Measurements from ENCODE around the gene TRIM5.
"Not testable (repeated sequence)": the region's sequence is repeated elsewhere in the genome, so short reads cannot be mapped to it uniquely, and the experiment has no call there.

The TRIM5 gene

DNA sequence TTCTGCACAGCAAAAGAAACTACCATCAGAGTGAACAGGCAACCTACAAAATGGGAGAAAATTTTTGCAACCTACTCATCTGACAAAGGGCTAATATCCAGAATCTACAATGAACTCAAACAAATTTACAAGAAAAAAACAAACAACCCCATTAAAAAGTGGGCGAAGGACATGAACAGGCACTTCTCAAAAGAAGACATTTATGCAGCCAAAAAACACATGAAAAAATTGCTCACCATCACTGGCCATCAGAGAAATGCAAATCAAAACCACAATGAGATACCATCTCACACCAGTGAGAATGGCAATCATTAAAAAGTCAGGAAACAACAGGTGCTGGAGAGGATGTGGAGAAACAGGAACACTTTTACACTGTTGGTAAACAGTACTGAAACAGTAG, 31.6 kb upstream of the TRIM5 start:
- not testable (repeated sequence) for H3K4me2 ChIP-seq (ENCODE audit: low read length); H4K5ac ChIP-seq (ENCODE audit: low read length); H2BK5ac ChIP-seq (ENCODE audit: low read length); H3K27ac ChIP-seq (ENCODE audit: low read depth, low read length); H3K23ac ChIP-seq (ENCODE audit: low read length); DNase-seq; H3K9ac ChIP-seq (ENCODE audit: low read length); H4K8ac ChIP-seq (ENCODE audit: low read depth, low read length); H3K4ac ChIP-seq (ENCODE audit: low read depth, low read length); H3K4me3 ChIP-seq (ENCODE audit: low read length); H2AK5ac ChIP-seq (ENCODE audit: low read length); H3K27me3 ChIP-seq (ENCODE audit: insufficient read depth, low read length, poor library complexity); H2BK120ac ChIP-seq (ENCODE audit: low read depth, low read length); H3K79me1 ChIP-seq (ENCODE audit: low read length); H2BK15ac ChIP-seq (replicated peaks; ENCODE audit: low read depth); H3K79me2 ChIP-seq (ENCODE audit: control insufficient read depth, insufficient read depth, low read length); H3K18ac ChIP-seq (ENCODE audit: low read length); H3K36me3 ChIP-seq (ENCODE audit: control insufficient read depth, insufficient read depth, low read length); H3K56ac ChIP-seq (ENCODE audit: low read length); H3K4me1 ChIP-seq (ENCODE audit: control insufficient read depth, low read depth, low read length)
- no CpG with 5 or more reads among the region's 1 CpG for WGBS (ENCODE audit: extremely low coverage, insufficient coverage, low lambda C conversion rate)

DNA sequence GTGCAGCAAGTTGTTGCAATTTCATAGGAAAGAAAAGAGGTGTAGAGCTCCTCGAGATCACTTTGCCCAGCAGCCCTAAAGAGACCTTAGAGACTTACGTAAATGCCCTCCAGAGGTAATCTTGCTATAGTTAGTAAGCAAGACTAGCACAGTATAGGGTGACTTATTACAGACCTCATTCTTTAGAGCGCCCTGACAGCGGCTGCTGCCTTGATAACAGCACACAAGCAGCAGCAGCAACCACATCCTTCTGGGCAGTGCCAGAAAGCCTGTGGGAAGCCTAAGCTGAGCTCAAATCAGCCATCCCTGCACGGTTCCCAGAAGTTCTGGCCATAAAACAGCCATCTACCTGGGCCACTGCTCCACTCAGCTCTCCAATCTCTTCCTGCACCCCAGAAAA, 28.8 kb upstream of the TRIM5 start:
- no peak overlapping the region for H3K56ac ChIP-seq (ENCODE audit: low read length)
- no peak overlapping the region for H2BK15ac ChIP-seq (replicated peaks; ENCODE audit: low read depth)
- H3K4me2 ChIP-seq (ENCODE audit: low read length), result no peak overlapping the region
- H4K5ac ChIP-seq (ENCODE audit: low read length), result no peak overlapping the region
- no peak overlapping the region for H3K4ac ChIP-seq (ENCODE audit: low read depth, low read length)
- H3K79me1 ChIP-seq (ENCODE audit: low read length), result no peaks in the 10 kb centered on the region
- no CpG with 5 or more reads among the region's 5 CpGs for WGBS (ENCODE audit: extremely low coverage, insufficient coverage, low lambda C conversion rate)
- H3K27me3 ChIP-seq (ENCODE audit: insufficient read depth, low read length, poor library complexity), result no peaks in the 10 kb centered on the region
- no peaks in the 10 kb centered on the region for H3K79me2 ChIP-seq (ENCODE audit: control insufficient read depth, insufficient read depth, low read length)
- H2BK5ac ChIP-seq (ENCODE audit: low read length), result no peak overlapping the region
- H3K4me1 ChIP-seq (ENCODE audit: control insufficient read depth, low read depth, low read length), result no peaks in the 10 kb centered on the region
- H3K23ac ChIP-seq (ENCODE audit: low read length), result no peak overlapping the region
- H3K4me3 ChIP-seq (ENCODE audit: low read length), result no peak overlapping the region
- no peak overlapping the region for H2AK5ac ChIP-seq (ENCODE audit: low read length)
- DNase-seq, result no peak
- no peak overlapping the region for H3K9ac ChIP-seq (ENCODE audit: low read length)
- H3K36me3 ChIP-seq (ENCODE audit: control insufficient read depth, insufficient read depth, low read length), result no peaks in the 10 kb centered on the region
- H2BK120ac ChIP-seq (ENCODE audit: low read depth, low read length), result no peak overlapping the region
- no peak overlapping the region for H4K8ac ChIP-seq (ENCODE audit: low read depth, low read length)
- no peak overlapping the region for H3K18ac ChIP-seq (ENCODE audit: low read length)
- H3K27ac ChIP-seq (ENCODE audit: low read depth, low read length), result no peak overlapping the region

GRCh38 chr11:5712507-5712906, 27.6 kb upstream of the TRIM5 start:
- WGBS (ENCODE audit: extremely low coverage, insufficient coverage, low lambda C conversion rate), result no CpG with 5 or more reads among the region's 1 CpG
- H3K4me1 ChIP-seq (ENCODE audit: control insufficient read depth, low read depth, low read length), result no peaks in the 10 kb centered on the region
- no peaks in the 10 kb centered on the region for H3K79me1 ChIP-seq (ENCODE audit: low read length)
- H2BK5ac ChIP-seq (ENCODE audit: low read length), result no peak overlapping the region
- H4K8ac ChIP-seq (ENCODE audit: low read depth, low read length), result no peak overlapping the region
- no peak overlapping the region for H3K23ac ChIP-seq (ENCODE audit: low read length)
- no peak overlapping the region for H3K4me3 ChIP-seq (ENCODE audit: low read length)
- no peaks in the 10 kb centered on the region for H3K36me3 ChIP-seq (ENCODE audit: control insufficient read depth, insufficient read depth, low read length)
- no peak overlapping the region for H3K27ac ChIP-seq (ENCODE audit: low read depth, low read length)
- H3K18ac ChIP-seq (ENCODE audit: low read length), result no peak overlapping the region
- no peak for DNase-seq
- no peak overlapping the region for H3K4ac ChIP-seq (ENCODE audit: low read depth, low read length)
- H3K4me2 ChIP-seq (ENCODE audit: low read length), result no peak overlapping the region
- no peak overlapping the region for H3K9ac ChIP-seq (ENCODE audit: low read length)
- no peak overlapping the region for H3K56ac ChIP-seq (ENCODE audit: low read length)
- H3K27me3 ChIP-seq (ENCODE audit: insufficient read depth, low read length, poor library complexity), result no peaks in the 10 kb centered on the region
- H2BK120ac ChIP-seq (ENCODE audit: low read depth, low read length), result no peak overlapping the region
- no peaks in the 10 kb centered on the region for H3K79me2 ChIP-seq (ENCODE audit: control insufficient read depth, insufficient read depth, low read length)
- no peak overlapping the region for H2AK5ac ChIP-seq (ENCODE audit: low read length)
- no peak overlapping the region for H4K5ac ChIP-seq (ENCODE audit: low read length)
- no peak overlapping the region for H2BK15ac ChIP-seq (replicated peaks; ENCODE audit: low read depth)

DNA sequence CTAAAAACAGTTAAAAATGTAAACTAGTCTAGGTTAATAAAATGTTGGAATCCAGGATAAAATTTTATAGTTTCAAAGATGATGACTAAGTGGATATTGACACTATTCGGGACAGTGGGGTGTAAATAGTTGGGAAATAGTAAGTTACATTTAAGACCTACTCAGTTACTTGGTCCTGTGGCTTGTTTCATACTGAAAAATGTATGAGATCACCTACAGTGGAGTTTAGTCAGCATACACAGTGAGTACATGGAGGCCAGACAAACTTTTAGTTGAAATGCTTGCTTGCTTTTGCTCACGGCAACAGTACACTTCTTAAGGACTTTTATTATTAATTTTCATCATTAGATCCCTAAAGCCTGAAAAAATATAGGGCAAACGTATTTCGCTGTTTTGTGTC, 20.8 kb upstream of the TRIM5 start:
- H3K23ac ChIP-seq (ENCODE audit: low read length), result no peak overlapping the region
- WGBS (ENCODE audit: extremely low coverage, insufficient coverage, low lambda C conversion rate), result no CpG with 5 or more reads among the region's 4 CpGs
- no peaks in the 10 kb centered on the region for H3K79me1 ChIP-seq (ENCODE audit: low read length)
- no peak overlapping the region for H2AK5ac ChIP-seq (ENCODE audit: low read length)
- no peak overlapping the region for H3K27ac ChIP-seq (ENCODE audit: low read depth, low read length)
- no peak overlapping the region for H3K4me2 ChIP-seq (ENCODE audit: low read length)
- no peak overlapping the region for H4K5ac ChIP-seq (ENCODE audit: low read length)
- H3K56ac ChIP-seq (ENCODE audit: low read length), result no peak overlapping the region
- H3K36me3 ChIP-seq (ENCODE audit: control insufficient read depth, insufficient read depth, low read length), result no peaks in the 10 kb centered on the region
- H3K18ac ChIP-seq (ENCODE audit: low read length), result no peak overlapping the region
- no peak overlapping the region for H4K8ac ChIP-seq (ENCODE audit: low read depth, low read length)
- no peaks in the 10 kb centered on the region for H3K4me1 ChIP-seq (ENCODE audit: control insufficient read depth, low read depth, low read length)
- no peaks in the 10 kb centered on the region for H3K79me2 ChIP-seq (ENCODE audit: control insufficient read depth, insufficient read depth, low read length)
- H2BK120ac ChIP-seq (ENCODE audit: low read depth, low read length), result no peak overlapping the region
- no peak overlapping the region for H3K4me3 ChIP-seq (ENCODE audit: low read length)
- no peak overlapping the region for H3K4ac ChIP-seq (ENCODE audit: low read depth, low read length)
- no peak overlapping the region for H2BK5ac ChIP-seq (ENCODE audit: low read length)
- no peaks in the 10 kb centered on the region for H3K27me3 ChIP-seq (ENCODE audit: insufficient read depth, low read length, poor library complexity)
- H2BK15ac ChIP-seq (replicated peaks; ENCODE audit: low read depth), result no peak overlapping the region
- H3K9ac ChIP-seq (ENCODE audit: low read length), result no peak overlapping the region
- DNase-seq, result no peak

DNA sequence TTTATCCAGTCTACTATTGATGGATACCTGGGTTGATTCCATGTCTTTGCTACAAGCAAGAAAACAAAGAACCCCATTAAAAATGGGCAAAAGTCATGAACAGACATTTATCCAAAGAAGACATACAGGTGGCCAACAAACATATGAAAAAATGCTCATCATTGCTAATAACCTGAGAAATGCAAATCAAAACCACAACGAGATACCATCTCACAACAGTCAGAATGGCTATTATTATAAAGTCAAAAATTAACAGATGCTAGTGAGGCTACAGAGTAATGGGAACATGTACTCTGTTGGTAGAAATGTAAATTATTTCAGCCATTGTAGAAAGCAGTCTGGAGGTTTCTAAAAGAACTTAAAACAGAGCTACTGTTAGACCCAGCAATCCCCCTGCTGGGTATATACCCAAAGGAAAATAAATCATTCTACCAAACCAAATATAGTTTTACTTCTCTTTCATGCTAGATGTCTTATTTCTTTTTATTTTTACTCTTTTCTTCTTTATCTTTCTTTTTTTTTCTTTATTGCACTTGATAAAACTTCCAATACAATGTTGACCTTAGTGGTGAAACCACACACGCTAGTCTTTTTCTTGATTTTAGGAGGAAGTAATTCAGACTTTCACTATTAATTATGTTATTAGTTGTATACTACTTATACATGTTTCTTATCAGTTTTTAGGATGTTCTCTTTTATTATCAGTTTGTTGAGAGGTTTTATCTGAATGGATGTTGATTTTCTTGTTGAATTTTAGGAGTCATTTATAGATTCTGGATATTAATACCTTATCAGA, 19.1 kb upstream of the TRIM5 start:
- Histone ChIP-seq H2AK5ac (ENCODE audit: low read length) (no peak overlapping the region), H3K18ac (ENCODE audit: low read length) (no peak overlapping the region), H3K9ac (ENCODE audit: low read length) (no peak overlapping the region), H3K79me1 (ENCODE audit: low read length) (no peaks in the 10 kb centered on the region), H3K4me3 (ENCODE audit: low read length) (no peak overlapping the region), H3K4ac (ENCODE audit: low read depth, low read length) (no peak overlapping the region), H2BK5ac (ENCODE audit: low read length) (no peak overlapping the region), H3K79me2 (ENCODE audit: control insufficient read depth, insufficient read depth, low read length) (no peaks in the 10 kb centered on the region), H4K5ac (ENCODE audit: low read length) (no peak overlapping the region), H3K4me1 (ENCODE audit: control insufficient read depth, low read depth, low read length) (no peaks in the 10 kb centered on the region), H3K36me3 (ENCODE audit: control insufficient read depth, insufficient read depth, low read length) (no peaks in the 10 kb centered on the region), H3K56ac (ENCODE audit: low read length) (no peak overlapping the region), H3K27me3 (ENCODE audit: insufficient read depth, low read length, poor library complexity) (no peaks in the 10 kb centered on the region), H3K27ac (ENCODE audit: low read depth, low read length) (no peak overlapping the region), H2BK120ac (ENCODE audit: low read depth, low read length) (no peak overlapping the region), H3K23ac (ENCODE audit: low read length) (no peak overlapping the region), H2BK15ac (replicated peaks; ENCODE audit: low read depth) (no peak overlapping the region), H4K8ac (ENCODE audit: low read depth, low read length) (no peak overlapping the region), H3K4me2 (ENCODE audit: low read length) (no peak overlapping the region)
- DNase-seq, result no peak
- no CpG with 5 or more reads among the region's 2 CpGs for WGBS (ENCODE audit: extremely low coverage, insufficient coverage, low lambda C conversion rate)

DNA sequence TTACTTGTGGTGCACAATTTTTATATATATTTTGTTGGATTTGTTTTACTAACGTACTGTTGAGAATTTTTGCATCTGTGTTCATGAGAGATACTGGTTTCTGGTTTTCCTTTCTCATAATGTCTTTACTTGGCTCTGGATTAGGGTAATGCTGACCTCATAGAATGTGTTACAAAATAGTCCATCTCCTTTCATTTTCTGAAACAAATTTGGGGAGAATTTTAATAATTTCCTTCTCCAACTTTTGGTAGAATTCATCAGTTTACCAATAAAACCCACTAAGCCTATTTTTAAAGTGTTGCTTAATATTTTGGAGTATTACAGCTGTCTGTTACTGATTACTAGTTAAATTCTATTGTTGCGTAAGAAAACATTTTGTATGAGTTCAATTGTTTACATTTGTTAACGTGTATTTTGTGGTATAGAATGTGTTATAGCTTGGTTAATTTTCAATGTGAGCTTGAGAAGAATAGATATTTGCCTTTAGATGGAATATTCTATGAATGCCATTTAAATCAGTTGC, 16.2 kb upstream of the TRIM5 start:
- H2BK5ac ChIP-seq (ENCODE audit: low read length), result no peak overlapping the region
- no peaks in the 10 kb centered on the region for H3K4me1 ChIP-seq (ENCODE audit: control insufficient read depth, low read depth, low read length)
- no peak overlapping the region for H3K23ac ChIP-seq (ENCODE audit: low read length)
- no peak overlapping the region for H3K56ac ChIP-seq (ENCODE audit: low read length)
- H4K8ac ChIP-seq (ENCODE audit: low read depth, low read length), result no peak overlapping the region
- H3K4me3 ChIP-seq (ENCODE audit: low read length), result no peak overlapping the region
- DNase-seq, result no peak
- H4K5ac ChIP-seq (ENCODE audit: low read length), result no peak overlapping the region
- no peak overlapping the region for H3K4me2 ChIP-seq (ENCODE audit: low read length)
- WGBS (ENCODE audit: extremely low coverage, insufficient coverage, low lambda C conversion rate), result 100% methylated on average over 2 of the region's 3 CpGs
- no peaks in the 10 kb centered on the region for H3K27me3 ChIP-seq (ENCODE audit: insufficient read depth, low read length, poor library complexity)
- no peak overlapping the region for H3K18ac ChIP-seq (ENCODE audit: low read length)
- no peak overlapping the region for H2AK5ac ChIP-seq (ENCODE audit: low read length)
- H3K4ac ChIP-seq (ENCODE audit: low read depth, low read length), result no peak overlapping the region
- H3K27ac ChIP-seq (ENCODE audit: low read depth, low read length), result no peak overlapping the region
- H2BK15ac ChIP-seq (replicated peaks; ENCODE audit: low read depth), result no peak overlapping the region
- H3K79me1 ChIP-seq (ENCODE audit: low read length), result no peaks in the 10 kb centered on the region
- H3K9ac ChIP-seq (ENCODE audit: low read length), result no peak overlapping the region
- H3K36me3 ChIP-seq (ENCODE audit: control insufficient read depth, insufficient read depth, low read length), result no peaks in the 10 kb centered on the region
- no peak overlapping the region for H2BK120ac ChIP-seq (ENCODE audit: low read depth, low read length)
- H3K79me2 ChIP-seq (ENCODE audit: control insufficient read depth, insufficient read depth, low read length), result no peaks in the 10 kb centered on the region

All from mesendoderm (in vitro differentiated cells).